ENCODE measurements around the gene COL13A1.

The COL13A1 gene

GRCh38 chr10:69794673-69795072, 7.0 kb upstream of the COL13A1 start:
- no peak for DNase-seq

GRCh38 chr10:69795242-69795934, 6.3 kb upstream of the COL13A1 start:
- no peak for DNase-seq

- DNase-seq, result no peak
Observed at GRCh38 chr10:69797959-69798358, 3.7 kb upstream of the COL13A1 start.

GRCh38 chr10:69800109-69800508, 1.6 kb upstream of the COL13A1 start:
- DNase-seq, result no peak

- no peak for DNase-seq
Observed at GRCh38 chr10:69800665-69801064, 1.0 kb upstream of the COL13A1 start.

GRCh38 chr10:69801094-69801433, 642 bp upstream of the COL13A1 start:
- peak; percentile 24 for DNase-seq

- no peak for DNase-seq
Observed at GRCh38 chr10:69802424-69803161, 887 bp downstream of the COL13A1 start.

GRCh38 chr10:69803809-69804208, 2.1 kb downstream of the COL13A1 start:
- DNase-seq, result no peak

GRCh38 chr10:69804775-69805174, 3.1 kb downstream of the COL13A1 start:
- DNase-seq, result no peak

- DNase-seq, result no peak
Observed at GRCh38 chr10:69807122-69807521, 5.4 kb downstream of the COL13A1 start.

- no peak for DNase-seq
Observed at GRCh38 chr10:69807696-69808095, 6.0 kb downstream of the COL13A1 start.

- DNase-seq, result no peak
Observed at GRCh38 chr10:69809318-69809717, 7.6 kb downstream of the COL13A1 start.

- DNase-seq, result no peak
Observed at GRCh38 chr10:69810097-69810496, 8.4 kb downstream of the COL13A1 start.

- no peak for DNase-seq
Observed at GRCh38 chr10:69810675-69811397, 9.1 kb downstream of the COL13A1 start.

- DNase-seq, result no peak
Observed at GRCh38 chr10:69813632-69814031, 11.9 kb downstream of the COL13A1 start.

GRCh38 chr10:69814251-69814650, 12.5 kb downstream of the COL13A1 start:
- DNase-seq, result no peak

- DNase-seq, result no peak
Observed at GRCh38 chr10:69815104-69815503, 13.4 kb downstream of the COL13A1 start.

- no peak for DNase-seq
Observed at GRCh38 chr10:69816521-69816920, 14.8 kb downstream of the COL13A1 start.

- DNase-seq, result no peak
Observed at GRCh38 chr10:69817078-69817581, 15.4 kb downstream of the COL13A1 start.

- DNase-seq, result no peak
Observed at GRCh38 chr10:69818676-69819239, 17.1 kb downstream of the COL13A1 start.

- DNase-seq, result no peak
Observed at GRCh38 chr10:69819716-69820506, 18.2 kb downstream of the COL13A1 start.

GRCh38 chr10:69820817-69821216, 19.1 kb downstream of the COL13A1 start:
- no peak for DNase-seq

- no peak for DNase-seq
Observed at GRCh38 chr10:69825604-69826003, 23.9 kb downstream of the COL13A1 start.

All from KG1 (cell line).